NCI-H1092 treated with DMSO at 0.1 percent for 48 hours (cell line): ENCODE results near the gene NELFB.
A peak's percentile ranks its signal among the peaks of the same experiment; 100 is the strongest.
"Not testable (repeated sequence)": the region's sequence is repeated elsewhere in the genome, so short reads cannot be mapped to it uniquely, and the experiment has no call there.

Source experiments
- DNase-seq: peaks from one replicate; lab custom pipeline; 2025; lab: John Stamatoyannopoulos, UW

The NELFB gene

DNA sequence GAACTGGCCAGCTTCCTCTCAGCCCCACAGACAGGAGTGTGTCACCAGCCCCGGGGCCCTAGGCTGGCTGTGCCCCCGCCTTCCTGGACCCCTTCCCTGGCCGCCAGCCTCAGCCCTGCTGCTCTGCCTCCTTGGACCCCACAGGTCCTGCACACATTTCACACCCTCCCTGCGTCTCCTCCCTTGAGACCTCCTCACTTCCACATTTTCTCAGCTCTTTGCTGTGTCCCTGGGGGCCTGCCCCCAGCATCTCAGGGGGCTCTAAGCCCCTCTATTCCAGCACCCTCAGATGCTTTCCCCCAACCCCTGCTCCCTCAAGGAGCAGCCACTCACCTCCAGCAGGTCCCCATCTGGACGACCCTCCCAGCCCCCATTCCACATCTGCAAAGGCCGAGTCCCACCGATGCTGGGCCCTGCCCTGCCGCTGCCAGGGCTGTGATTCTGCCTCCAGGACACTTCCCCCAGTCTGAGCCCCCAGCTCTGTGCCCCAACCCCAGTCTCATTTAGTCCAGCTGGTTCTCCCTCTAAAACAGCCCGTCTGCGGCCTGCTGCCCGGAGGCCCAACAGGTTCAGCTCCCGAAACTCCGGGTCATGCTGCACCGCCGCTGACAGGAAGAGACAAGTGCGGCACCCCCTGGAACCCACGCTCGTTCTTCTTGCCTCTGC lies 20.2 kb upstream of the NELFB start:
- DNase-seq: no peak

GRCh38 chr9:137235424-137236237 lies 19.5 kb upstream of the NELFB start:
- no peak for DNase-seq

GRCh38 chr9:137236238-137236935 lies 18.7 kb upstream of the NELFB start:
- DNase-seq: peak; percentile 80

DNA sequence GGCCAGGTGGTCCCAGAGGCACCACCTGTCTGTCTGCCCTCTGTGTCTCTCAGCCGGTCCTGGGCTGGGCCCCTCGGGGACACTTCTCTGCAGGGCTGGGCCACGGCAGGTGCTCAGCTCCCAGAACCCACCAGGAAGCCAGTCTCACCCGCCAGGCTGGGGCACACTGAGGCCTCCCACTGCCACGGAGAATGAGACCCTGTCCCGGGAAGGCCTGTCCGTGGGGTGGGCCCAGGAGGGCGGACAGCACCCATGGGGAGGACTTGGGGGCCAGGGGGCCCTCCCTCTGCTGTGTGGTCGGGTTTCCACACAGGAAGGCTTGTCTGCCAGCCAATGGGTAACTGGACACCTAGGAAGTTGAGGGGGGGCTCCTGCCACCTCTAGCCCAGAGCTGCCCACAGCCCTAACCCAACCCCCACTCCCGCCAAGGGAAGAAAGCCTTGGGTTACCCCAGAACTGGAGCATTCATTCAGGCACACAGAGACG lies 18.1 kb upstream of the NELFB start:
- DNase-seq: peak; percentile 49

GRCh38 chr9:137237759-137238726 lies 17.1 kb upstream of the NELFB start:
- peak; percentile 58 for DNase-seq

DNA sequence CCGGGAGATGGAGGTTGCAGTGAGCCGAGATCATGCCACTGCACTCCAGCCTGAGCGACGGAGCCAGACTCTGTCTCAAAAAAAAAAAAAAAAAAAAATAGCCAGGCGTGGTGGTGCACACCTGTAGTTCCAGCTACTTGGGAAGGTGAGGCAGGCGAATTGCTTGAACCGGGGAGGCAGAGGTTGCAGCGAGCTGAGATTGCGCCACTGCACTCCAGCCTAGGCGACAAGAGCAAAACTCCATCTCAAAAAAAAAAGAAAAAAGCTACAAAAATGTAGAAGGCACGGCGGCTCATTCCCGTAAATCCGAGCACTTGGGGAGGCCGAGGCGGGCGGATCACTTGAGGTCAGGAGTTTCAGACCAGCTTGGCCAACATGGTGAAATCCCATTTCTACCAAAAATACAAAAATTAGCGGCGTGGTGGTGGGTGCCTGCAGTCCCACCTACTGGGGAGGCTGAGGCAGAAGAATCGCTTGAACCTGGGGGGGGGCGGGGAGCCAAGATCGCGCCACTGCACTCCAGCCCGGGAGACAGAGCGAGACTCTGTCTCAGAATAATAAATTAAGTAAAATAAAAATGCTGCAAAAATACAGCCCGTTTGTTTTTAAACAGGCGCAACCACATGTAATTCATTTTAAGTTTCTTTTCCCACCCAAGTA lies 15.5 kb upstream of the NELFB start:
- DNase-seq: not testable (repeated sequence)

DNA sequence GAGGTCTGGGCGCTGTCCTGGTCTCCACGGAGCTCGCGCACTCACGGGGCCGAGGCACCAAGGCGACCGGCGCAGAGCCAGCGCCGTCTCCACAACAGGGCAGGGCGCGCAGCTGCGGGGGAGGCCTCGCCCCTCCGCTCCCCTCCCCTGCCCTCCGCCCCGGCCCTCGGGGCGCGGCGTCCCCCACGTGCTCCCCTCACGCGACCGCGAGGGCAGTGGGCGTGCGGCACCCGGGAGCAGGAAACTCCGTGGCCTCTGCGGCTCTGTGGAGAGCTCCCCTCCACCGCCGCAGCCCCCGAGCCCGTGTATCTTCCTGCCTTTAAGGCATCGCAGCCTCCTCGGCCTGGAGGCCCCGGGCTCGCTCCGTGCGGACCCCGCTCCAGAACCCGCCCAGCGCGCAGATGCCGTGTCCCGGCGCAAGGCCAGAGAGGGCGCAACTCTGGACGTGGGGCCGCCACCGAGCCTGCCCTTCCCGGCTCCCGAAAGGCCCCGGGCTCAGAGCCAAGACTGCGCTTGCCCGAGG lies 14.7 kb upstream of the NELFB start:
- peak; percentile 77 for DNase-seq

DNA sequence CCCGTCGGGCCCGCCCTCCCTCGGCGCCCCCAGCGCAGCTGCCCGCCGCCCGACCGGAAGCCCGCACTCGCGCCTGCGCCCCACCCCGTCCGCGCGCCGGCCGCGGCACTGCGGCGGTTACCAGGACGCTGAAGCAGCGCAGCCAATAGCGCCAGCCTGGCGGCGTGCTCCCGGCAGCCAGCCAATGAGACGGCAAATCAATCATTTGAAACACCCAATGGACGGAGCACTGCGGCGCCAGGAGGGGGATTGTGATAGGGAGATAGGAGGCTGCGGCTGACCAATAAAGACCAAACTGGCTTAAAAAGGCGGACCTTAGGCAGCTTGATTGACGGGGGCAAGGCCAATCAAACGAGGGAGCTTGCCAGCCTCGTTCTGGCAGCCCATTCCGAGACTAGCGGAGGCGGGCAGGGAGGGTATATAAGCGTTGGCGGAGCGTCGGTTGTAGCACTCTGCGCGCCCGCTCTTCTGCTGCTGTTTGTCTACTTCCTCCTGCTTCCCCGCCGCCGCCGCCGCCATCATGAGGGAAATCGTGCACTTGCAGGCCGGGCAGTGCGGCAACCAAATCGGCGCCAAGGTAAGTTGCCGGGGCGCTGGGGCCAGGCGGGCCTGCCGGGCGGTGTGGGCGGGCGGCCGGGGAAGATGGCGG lies 14.2 kb upstream of the NELFB start, which contains the start of gene TUBB4B:
TUBB4B (plus strand) TSS at position 447 of the 649 bp plus-strand sequence; CDS start at position 521, 74 bp downstream.
- peak; percentile 100 for DNase-seq

DNA sequence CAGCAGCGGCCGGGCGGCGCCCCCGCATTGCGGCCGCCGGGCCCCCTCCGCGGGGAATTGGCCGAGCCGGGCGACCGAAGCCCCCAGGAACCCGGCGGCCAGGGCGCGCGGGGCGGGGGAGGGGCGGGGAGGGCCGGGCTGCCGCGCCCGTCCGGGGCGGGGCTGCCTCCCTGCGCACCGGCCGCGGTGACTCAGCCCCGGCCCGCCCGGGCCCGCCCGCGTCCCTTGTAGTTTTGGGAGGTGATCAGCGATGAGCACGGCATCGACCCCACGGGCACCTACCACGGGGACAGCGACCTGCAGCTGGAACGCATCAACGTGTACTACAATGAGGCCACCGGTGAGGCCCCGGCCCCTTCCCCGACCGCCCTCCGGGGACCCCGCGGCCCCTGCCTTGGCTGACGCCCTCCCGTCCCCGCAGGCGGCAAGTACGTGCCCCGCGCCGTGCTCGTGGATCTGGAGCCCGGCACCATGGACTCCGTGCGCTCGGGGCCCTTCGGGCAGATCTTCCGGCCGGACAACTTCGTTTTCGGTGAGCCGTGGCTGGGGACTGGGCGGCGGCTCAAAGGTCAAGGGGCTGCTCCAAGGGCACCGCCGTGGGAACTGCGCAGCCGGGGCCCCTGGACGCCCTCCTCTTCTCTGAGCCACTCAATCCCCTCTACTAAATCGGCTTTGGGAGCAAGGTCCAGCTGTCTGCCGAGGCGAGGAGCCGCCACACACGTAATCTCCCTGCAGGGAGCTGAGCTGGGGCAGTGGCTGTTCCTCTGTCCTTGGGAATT lies 13.4 kb upstream of the NELFB start:
- DNase-seq: no peak

DNA sequence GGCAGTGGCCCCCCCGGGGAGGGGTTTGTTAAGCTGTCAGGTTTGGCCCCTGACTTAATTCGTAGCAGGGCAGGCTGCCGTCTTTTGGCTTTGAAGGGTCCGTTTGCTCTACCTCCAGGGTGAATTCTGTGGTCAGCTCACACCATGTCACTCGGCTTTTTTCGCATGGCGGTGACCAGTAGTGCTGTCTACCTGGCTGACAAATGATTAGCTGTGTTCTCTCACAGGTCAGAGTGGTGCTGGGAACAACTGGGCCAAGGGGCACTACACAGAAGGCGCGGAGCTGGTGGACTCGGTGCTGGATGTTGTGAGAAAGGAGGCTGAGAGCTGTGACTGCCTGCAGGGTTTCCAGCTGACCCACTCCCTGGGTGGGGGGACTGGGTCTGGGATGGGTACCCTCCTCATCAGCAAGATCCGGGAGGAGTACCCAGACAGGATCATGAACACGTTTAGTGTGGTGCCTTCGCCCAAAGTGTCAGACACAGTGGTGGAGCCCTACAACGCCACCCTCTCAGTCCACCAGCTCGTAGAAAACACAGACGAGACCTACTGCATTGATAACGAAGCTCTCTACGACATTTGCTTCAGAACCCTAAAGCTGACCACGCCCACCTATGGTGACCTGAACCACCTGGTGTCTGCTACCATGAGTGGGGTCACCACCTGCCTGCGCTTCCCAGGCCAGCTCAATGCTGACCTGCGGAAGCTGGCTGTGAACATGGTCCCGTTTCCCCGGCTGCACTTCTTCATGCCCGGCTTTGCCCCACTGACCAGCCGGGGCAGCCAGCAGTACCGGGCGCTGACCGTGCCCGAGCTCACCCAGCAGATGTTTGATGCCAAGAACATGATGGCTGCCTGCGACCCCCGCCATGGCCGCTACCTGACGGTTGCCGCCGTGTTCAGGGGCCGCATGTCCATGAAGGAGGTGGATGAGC lies 12.6 kb upstream of the NELFB start:
- no peak for DNase-seq

DNA sequence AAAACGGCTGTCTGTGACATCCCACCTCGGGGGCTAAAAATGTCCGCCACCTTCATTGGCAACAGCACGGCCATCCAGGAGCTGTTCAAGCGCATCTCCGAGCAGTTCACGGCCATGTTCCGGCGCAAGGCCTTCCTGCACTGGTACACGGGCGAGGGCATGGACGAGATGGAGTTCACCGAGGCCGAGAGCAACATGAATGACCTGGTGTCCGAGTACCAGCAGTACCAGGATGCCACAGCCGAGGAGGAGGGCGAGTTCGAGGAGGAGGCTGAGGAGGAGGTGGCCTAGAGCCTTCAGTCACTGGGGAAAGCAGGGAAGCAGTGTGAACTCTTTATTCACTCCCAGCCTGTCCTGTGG lies 11.9 kb upstream of the NELFB start:
- not testable (repeated sequence) for DNase-seq

GRCh38 chr9:137243626-137244485 lies 11.3 kb upstream of the NELFB start:
- DNase-seq: peak; percentile 52

DNA sequence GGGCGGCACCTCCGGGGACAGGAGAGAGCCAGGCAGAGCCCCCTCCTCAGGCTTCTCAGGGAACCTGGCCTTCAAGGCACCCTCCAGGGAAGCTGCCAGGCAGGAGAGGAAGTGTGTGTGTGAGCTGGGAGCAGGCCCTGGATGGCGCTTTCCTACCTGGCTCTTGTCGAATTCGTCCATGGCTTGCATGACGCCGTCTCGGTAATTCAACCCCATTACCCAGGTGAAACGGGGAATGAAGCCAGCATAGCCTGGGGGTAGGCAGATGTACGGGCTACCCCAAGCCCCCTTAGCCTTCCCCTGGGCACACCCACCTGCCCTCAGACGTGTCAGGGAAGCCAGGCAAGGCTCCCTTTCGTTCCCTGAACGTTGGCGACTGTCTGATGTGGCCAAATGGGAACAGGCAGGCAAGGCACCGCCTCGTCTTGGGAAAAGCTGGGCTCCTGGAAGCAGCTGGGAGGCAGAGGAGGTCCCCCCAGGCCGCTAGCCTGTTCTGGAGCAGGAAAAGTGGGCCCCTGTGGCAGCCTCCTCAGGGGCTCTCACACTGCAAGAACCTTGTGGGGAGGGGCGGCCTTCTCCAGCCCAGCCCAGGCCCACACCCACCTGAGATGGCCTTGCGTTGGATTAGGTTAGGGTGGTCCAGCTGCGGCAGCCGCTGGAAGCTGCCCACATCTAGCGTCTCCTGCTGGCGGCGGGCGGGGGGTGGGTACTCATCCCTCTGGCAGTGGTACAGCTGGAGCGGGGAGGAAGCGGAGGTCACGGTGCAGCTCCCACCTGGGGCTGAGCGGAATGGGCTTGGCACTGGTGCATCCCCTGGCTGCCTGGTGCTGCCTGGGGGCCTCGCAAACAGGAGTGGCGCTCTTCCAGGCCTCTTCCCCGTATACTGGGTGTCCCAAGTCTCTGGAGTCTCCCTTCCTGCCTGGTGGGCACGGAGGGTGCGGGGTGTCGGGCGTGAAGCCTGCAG lies 10.4 kb upstream of the NELFB start:
- DNase-seq: peak; percentile 52

- no peak for DNase-seq
Observed at GRCh38 chr9:137245450-137246421, 9.4 kb upstream of the NELFB start.
